ENCODE data around the gene CHTF8. TPM values are rescaled to one million over a fixed set of nuclear protein-coding genes. Genes with fewer than 3 reads are reported as not detected.
"Not testable (repeated sequence)": the region's sequence is repeated elsewhere in the genome, so short reads cannot be mapped to it uniquely, and the experiment has no call there.

Gene CHTF8
- total and polyA plus RNA-seq, 4 donors, result 44.2 to 75.7 (median 59.1) TPM

DNA sequence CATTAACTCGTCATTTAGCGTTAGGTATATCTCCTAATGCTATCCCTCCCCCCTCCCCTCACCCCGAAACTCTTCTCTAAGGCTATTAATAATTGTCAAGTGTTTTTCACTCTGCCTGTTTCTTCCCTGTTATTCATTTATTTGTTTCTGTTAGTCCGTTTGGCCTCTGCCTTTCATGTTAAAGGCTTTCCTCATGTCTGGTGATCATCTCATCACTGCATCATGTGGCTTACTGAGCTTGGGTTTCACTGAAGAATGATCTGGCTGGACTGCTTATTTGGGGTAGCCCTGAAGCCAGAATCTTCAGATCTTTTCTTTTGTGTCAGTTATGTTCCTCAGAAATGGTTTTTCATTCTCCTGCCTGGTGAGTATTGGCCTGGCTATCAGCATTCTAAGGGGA is 9.5 kb upstream of the CHTF8 start:
- WGBS (ENCODE audit: insufficient coverage), result no CpG with 5 or more reads among the region's 4 CpGs
- DNase-seq (ENCODE audit: low read depth in 4 of 6, low spot score in 6 of 6), result no peak
- H3K4me3 ChIP-seq (ENCODE audit: low read depth, low read length), result no peak overlapping the region

DNA sequence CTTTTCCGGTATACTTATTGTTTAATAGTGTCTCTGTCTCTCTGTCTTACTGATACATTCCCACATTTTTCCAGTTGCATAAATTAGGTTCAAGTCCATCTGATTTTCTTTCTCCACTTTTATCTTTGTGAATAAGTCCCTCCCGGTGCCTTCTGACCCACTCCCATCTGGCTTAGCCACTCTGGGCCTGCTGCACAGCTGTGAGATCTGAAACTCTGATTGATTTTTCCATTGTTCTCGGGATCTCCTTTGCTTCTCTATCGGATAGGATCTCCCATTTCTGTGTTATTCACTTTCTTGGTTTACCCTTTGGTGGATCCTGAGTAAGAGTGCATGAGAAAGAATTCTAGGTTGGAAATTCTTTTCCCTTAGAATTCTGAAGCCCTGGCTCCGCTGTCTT is 8.6 kb upstream of the CHTF8 start:
- H3K4me1 ChIP-seq (ENCODE audit: control insufficient read depth, insufficient read depth, low read length), result no peaks in the 10 kb centered on the region

More for the DNA sequence above, 9.5 kb upstream of the CHTF8 start:
- H3K4me1 ChIP-seq (ENCODE audit: control insufficient read depth, insufficient read depth, low read length), result no peaks in the 10 kb centered on the region
- no peak overlapping the region for H3K27ac ChIP-seq (ENCODE audit: low read depth, low read length)
- no peaks in the 10 kb centered on the region for H3K9me3 ChIP-seq (ENCODE audit: control insufficient read depth, insufficient read depth, low read length)
- peaks cover 60% of the 10 kb centered on the region for H3K36me3 ChIP-seq (ENCODE audit: control insufficient read depth, insufficient read depth, low read length)
- no peaks in the 10 kb centered on the region for H3K27me3 ChIP-seq (ENCODE audit: control insufficient read depth, insufficient read depth, low read length)

DNA sequence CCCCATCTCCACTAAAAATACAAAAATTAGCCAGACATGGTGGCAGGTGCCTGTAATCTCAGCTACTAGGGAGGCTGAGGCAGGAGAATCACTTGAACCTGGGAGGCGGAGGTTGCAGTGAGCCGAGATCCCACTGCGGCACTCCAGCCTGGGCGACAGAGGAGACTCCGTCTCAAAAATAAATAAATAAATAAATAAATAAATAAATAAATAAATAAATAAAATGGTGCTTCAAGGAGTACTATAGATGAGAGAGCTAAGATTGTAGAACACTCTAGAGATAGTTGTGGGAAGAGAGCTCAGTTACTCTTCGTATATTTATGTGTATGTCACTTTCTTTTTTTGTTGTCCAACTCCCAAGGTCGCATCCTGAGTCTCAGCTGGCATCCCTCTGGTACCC is 7.1 kb upstream of the CHTF8 start:
- 100% methylated on average over 1 of the region's 7 CpGs for WGBS (ENCODE audit: insufficient coverage)
- H3K4me1 ChIP-seq (ENCODE audit: control insufficient read depth, insufficient read depth, low read length); DNase-seq (ENCODE audit: low read depth in 4 of 6, low spot score in 6 of 6); H3K4me3 ChIP-seq (ENCODE audit: low read depth, low read length); H3K9me3 ChIP-seq (ENCODE audit: control insufficient read depth, insufficient read depth, low read length); H3K27me3 ChIP-seq (ENCODE audit: control insufficient read depth, insufficient read depth, low read length); H3K27ac ChIP-seq (ENCODE audit: low read depth, low read length): not testable (repeated sequence)
- H3K36me3 ChIP-seq (ENCODE audit: control insufficient read depth, insufficient read depth, low read length), result peaks cover 51% of the 10 kb centered on the region

More for the DNA sequence above, 8.6 kb upstream of the CHTF8 start:
- no peak overlapping the region for H3K27ac ChIP-seq (ENCODE audit: low read depth, low read length)
- DNase-seq (ENCODE audit: low read depth in 4 of 6, low spot score in 6 of 6), result no peak
- no peak overlapping the region for H3K4me3 ChIP-seq (ENCODE audit: low read depth, low read length)
- no peaks in the 10 kb centered on the region for H3K9me3 ChIP-seq (ENCODE audit: control insufficient read depth, insufficient read depth, low read length)
- 73% methylated on average over 1 of the region's 5 CpGs for WGBS (ENCODE audit: insufficient coverage)
- peaks cover 53% of the 10 kb centered on the region for H3K36me3 ChIP-seq (ENCODE audit: control insufficient read depth, insufficient read depth, low read length)
- no peaks in the 10 kb centered on the region for H3K27me3 ChIP-seq (ENCODE audit: control insufficient read depth, insufficient read depth, low read length)

DNA sequence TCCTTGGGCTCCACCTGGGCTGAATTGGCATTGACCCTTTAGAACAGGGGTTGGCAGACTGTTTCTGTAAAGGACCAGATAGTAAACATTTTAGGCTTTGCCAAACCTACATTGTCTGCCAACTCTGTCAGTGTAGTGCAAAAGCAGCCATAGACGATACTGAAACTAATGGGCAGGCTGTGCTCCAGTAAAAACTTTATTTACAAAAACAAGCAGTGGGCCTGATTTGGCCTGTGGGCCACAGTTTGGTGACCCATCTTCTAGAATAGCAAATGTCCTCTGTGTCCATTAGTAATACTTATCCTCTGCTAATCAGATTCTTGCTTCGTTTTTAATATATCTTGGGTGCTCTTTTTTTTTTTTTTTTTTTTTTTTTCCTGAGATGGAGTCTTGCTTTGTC is 6.2 kb upstream of the CHTF8 start:
- Histone ChIP-seq H3K4me3 (ENCODE audit: low read depth, low read length) (no peak overlapping the region), H3K27me3 (ENCODE audit: control insufficient read depth, insufficient read depth, low read length) (no peaks in the 10 kb centered on the region), H3K9me3 (ENCODE audit: control insufficient read depth, insufficient read depth, low read length) (no peaks in the 10 kb centered on the region), H3K27ac (ENCODE audit: low read depth, low read length) (no peak overlapping the region), H3K36me3 (ENCODE audit: control insufficient read depth, insufficient read depth, low read length) (peaks cover 48% of the 10 kb centered on the region), H3K4me1 (ENCODE audit: control insufficient read depth, insufficient read depth, low read length) (no peaks in the 10 kb centered on the region)
- DNase-seq (ENCODE audit: low read depth in 4 of 6, low spot score in 6 of 6), result no peak
- no CpG with 5 or more reads among the region's 2 CpGs for WGBS (ENCODE audit: insufficient coverage)

DNA sequence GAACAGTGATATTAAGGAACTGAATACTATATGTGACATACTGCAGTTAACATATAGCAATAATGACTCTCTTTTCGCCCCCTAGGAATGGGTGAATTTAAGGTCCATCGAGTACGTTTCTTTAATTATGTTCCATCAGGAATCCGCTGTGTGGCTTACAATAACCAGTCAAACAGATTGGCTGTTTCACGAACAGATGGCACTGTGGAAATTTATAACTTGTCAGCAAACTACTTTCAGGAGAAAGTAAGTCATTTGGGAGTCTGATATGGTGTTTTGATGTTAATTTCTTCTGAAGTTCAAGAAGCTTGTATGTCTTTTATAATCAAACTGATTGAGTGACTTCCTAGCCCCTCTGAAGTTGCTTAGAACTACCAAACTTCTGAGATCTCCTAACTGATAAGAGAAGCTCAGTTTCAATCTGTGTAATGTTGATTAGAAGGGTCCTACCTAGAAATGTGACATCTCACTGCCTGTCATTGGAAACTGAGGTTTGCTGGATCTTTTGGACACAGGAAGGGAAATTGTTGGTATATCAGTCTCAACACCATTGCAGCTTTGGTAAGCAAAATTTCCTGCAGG is 1.1 kb upstream of the CHTF8 start:
- H3K4me1 ChIP-seq (ENCODE audit: control insufficient read depth, insufficient read depth, low read length), result no peaks in the 10 kb centered on the region
- H3K4me3 ChIP-seq (ENCODE audit: low read depth, low read length), result peak overlapping the region; percentile 66
- peaks cover 26% of the 10 kb centered on the region for H3K36me3 ChIP-seq (ENCODE audit: control insufficient read depth, insufficient read depth, low read length)
- no peaks in the 10 kb centered on the region for H3K27me3 ChIP-seq (ENCODE audit: control insufficient read depth, insufficient read depth, low read length)
- no peak overlapping the region for H3K27ac ChIP-seq (ENCODE audit: low read depth, low read length)
- WGBS (ENCODE audit: insufficient coverage), result 0% methylated on average over 2 of the region's 5 CpGs
- H3K9me3 ChIP-seq (ENCODE audit: control insufficient read depth, insufficient read depth, low read length), result no peaks in the 10 kb centered on the region
- peak in 2 of 6 donors; percentile 29 to 62 for DNase-seq (ENCODE audit: low read depth in 4 of 6, low spot score in 6 of 6)

DNA sequence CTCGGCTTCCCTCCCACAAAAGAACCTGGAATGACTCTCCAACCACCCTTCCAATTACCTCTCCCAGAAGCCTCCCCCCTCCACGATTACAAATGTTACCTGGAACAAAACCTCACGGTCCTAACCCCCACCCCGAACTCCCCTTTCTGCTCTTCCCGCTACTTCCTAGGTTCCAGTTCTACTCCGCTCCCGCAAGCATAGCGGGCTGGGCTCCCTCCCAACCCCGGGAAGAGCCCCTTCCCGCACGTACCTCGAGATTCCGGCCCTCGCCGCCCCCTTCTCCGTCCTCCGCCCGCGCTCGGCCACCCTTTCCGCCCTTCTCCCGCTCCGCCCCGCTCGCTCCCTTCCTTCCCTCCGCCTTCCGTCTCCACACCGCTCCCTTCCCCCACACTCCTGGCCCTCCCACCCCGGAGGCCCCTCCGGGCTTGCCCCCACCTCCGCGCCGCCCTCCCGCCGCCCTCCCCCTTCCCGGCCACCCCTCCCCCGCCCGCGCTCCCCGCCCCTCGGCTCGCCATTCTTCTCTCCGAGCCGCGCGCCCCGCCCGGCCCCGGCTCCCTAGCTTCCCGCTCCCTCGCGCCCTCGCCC is 457 bp downstream of the CHTF8 start:
- DNase-seq (ENCODE audit: low read depth in 4 of 6, low spot score in 6 of 6), result peak in 4 of 6 donors; percentile 57 to 91 (median 78)
- H3K27me3 ChIP-seq (ENCODE audit: control insufficient read depth, insufficient read depth, low read length), result no peaks in the 10 kb centered on the region
- H3K4me1 ChIP-seq (ENCODE audit: control insufficient read depth, insufficient read depth, low read length), result no peaks in the 10 kb centered on the region
- H3K27ac ChIP-seq (ENCODE audit: low read depth, low read length), result peak overlapping the region; percentile 89
- H3K4me3 ChIP-seq (ENCODE audit: low read depth, low read length), result peak overlapping the region; percentile 86
- no peaks in the 10 kb centered on the region for H3K9me3 ChIP-seq (ENCODE audit: control insufficient read depth, insufficient read depth, low read length)
- WGBS (ENCODE audit: insufficient coverage), result 0% methylated on average over 34 of the region's 53 CpGs
- peaks cover 19% of the 10 kb centered on the region for H3K36me3 ChIP-seq (ENCODE audit: control insufficient read depth, insufficient read depth, low read length)

DNA sequence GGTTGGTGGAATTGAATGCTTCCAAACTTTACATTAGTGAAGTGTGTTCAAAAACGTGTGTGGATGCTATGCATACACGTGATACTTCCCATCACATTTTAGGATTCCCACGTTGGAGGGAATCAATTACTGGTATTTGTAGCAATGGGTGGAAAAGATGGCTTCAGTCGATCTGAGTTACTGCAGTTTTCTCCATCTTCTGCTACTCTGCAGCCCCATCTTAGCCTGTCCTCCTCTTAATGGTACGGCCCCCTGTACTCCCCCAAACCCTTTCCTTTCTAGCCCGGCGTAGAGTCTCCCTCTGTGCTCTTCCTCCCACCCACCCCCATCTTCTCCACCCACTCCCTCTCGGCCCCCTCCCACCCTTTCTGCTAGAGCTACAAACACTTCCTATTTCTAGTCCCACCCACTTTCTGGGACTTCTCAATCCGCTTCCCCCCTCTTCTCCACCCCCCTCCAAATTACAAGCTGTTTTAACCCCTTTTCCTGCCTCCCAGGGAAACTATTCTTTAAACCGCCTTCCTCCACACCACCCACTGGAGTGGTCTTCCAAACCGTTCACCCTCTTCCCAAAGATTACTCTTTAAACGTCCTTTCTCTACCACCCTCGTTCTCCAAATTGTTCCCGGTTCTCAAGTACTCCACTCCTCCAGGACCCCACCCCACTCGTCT is 1.1 kb downstream of the CHTF8 start:
- H3K4me3 ChIP-seq (ENCODE audit: low read depth, low read length), result peak overlapping the region; percentile 86
- 1% methylated on average over 10 of the region's 15 CpGs for WGBS (ENCODE audit: insufficient coverage)
- no peaks in the 10 kb centered on the region for H3K27me3 ChIP-seq (ENCODE audit: control insufficient read depth, insufficient read depth, low read length)
- peak in 2 of 6 donors; percentile 67 to 74 for DNase-seq (ENCODE audit: low read depth in 4 of 6, low spot score in 6 of 6)
- H3K36me3 ChIP-seq (ENCODE audit: control insufficient read depth, insufficient read depth, low read length), result peaks cover 19% of the 10 kb centered on the region
- H3K27ac ChIP-seq (ENCODE audit: low read depth, low read length), result peak overlapping the region; percentile 89
- no peaks in the 10 kb centered on the region for H3K9me3 ChIP-seq (ENCODE audit: control insufficient read depth, insufficient read depth, low read length)
- H3K4me1 ChIP-seq (ENCODE audit: control insufficient read depth, insufficient read depth, low read length), result no peaks in the 10 kb centered on the region

DNA sequence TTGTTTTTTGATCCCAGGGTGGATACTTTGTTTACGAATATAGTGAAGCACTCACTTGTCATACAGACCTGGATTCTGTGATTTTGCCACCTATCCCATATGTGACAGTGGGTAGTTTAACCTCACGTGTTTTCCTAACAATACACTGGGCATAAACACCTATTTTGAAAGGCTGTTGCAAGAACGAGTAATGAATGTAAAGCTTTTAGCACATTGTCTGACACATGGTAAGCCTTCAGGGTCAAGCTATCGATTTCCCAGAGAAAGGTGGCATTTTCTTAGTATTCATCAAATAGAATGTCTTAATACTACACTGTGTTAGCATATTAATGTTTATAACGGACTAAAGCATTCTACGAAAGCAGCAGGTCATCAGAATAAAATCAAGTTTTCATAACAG is 1.9 kb downstream of the CHTF8 start:
- no peaks in the 10 kb centered on the region for H3K4me1 ChIP-seq (ENCODE audit: control insufficient read depth, insufficient read depth, low read length)
- H3K4me3 ChIP-seq (ENCODE audit: low read depth, low read length), result no peak overlapping the region
- H3K36me3 ChIP-seq (ENCODE audit: control insufficient read depth, insufficient read depth, low read length), result peaks cover 18% of the 10 kb centered on the region
- no peaks in the 10 kb centered on the region for H3K9me3 ChIP-seq (ENCODE audit: control insufficient read depth, insufficient read depth, low read length)
- H3K27me3 ChIP-seq (ENCODE audit: control insufficient read depth, insufficient read depth, low read length), result no peaks in the 10 kb centered on the region
- H3K27ac ChIP-seq (ENCODE audit: low read depth, low read length), result no peak overlapping the region
- WGBS (ENCODE audit: insufficient coverage), result no CpG with 5 or more reads among the region's 6 CpGs
- DNase-seq (ENCODE audit: low read depth in 4 of 6, low spot score in 6 of 6), result no peak

DNA sequence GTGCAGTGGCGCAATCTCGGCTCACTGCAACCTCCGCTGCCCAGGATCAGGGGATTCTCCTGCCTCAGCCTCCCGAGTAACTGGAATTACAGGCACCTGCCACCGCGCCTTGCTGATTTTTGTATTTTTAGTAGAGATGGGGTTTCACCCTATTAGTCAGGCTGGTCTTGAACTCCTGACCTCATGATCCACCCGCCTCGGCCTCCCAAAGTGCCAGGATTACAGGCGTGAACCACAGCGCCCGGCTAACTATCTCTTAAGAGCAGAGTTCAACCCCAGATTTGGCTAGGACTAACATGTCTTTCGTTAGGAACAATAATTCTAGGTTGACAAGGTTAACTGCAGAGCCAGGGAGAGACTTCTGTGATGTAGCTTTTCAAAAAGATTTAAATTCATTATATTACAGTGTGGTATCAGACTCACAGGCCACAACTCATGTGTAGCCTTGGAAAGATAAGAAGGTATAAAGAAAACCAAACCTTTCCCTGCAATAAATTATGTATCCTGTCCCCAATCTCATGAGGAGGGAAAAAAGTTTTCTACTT is 4.3 kb downstream of the CHTF8 start:
- H3K4me1 ChIP-seq (ENCODE audit: control insufficient read depth, insufficient read depth, low read length), result no peaks in the 10 kb centered on the region
- DNase-seq (ENCODE audit: low read depth in 4 of 6, low spot score in 6 of 6), result no peak
- H3K27me3 ChIP-seq (ENCODE audit: control insufficient read depth, insufficient read depth, low read length), result no peaks in the 10 kb centered on the region
- no peaks in the 10 kb centered on the region for H3K9me3 ChIP-seq (ENCODE audit: control insufficient read depth, insufficient read depth, low read length)
- no peak overlapping the region for H3K27ac ChIP-seq (ENCODE audit: low read depth, low read length)
- H3K4me3 ChIP-seq (ENCODE audit: low read depth, low read length), result no peak overlapping the region
- WGBS (ENCODE audit: insufficient coverage), result 98% methylated on average over 8 of the region's 12 CpGs
- peaks cover 11% of the 10 kb centered on the region for H3K36me3 ChIP-seq (ENCODE audit: control insufficient read depth, insufficient read depth, low read length)
